Gastroesophageal sphincter (tissue), 4 donors: ENCODE results near the gene SP140L. TPM values are rescaled to one million over a fixed set of nuclear protein-coding genes. Genes with fewer than 3 reads are reported as not detected.

ENCODE experiments used
- ATAC-seq: fragments of 150-250 bp; one replicate; pipeline ENCODE4 v1.9.1; 2016; ENCODE audit warnings: mild to moderate bottlenecking, moderate library complexity
- H3K27ac ChIP-seq, 4 donors: fragments of 200-600 bp; sonication (generic) in 3 of 4; 1 replicate in 3 of 4; 2 replicates in 1 of 4; pipeline ENCODE4 v1.5.1; 2016 to 2019
- H3K27me3 ChIP-seq: fragments of 200-600 bp; sonication (generic); one replicate; pipeline ENCODE4 v1.5.1; 2019
- H3K36me3 ChIP-seq, 2 donors: fragments of 200-600 bp; sonication (generic); one replicate each; pipeline ENCODE4 v1.5.1; 2019; ENCODE audit warnings: control low read depth in 1 of 2
- H3K4me1 ChIP-seq, 3 donors: fragments of 200-600 bp; sonication (generic); 1 replicate in 2 of 3; 2 replicates in 1 of 3; pipeline ENCODE4 v1.5.1; 2016 to 2019; ENCODE audit warnings: control low read depth in 2 of 3
- H3K4me3 ChIP-seq, 2 donors: fragments of 200-600 bp; sonication (generic); one replicate each; pipeline ENCODE4 v1.5.1; 2019; ENCODE audit warnings: mild to moderate bottlenecking in 1 of 2, moderate library complexity in 1 of 2
- H3K9me3 ChIP-seq, 3 donors: fragments of 200-600 bp; sonication (generic); one replicate each; pipeline ENCODE4 v1.5.1; 2017 to 2019; ENCODE audit warnings: control low read depth in 2 of 3
- CTCF ChIP-seq, 4 experiments: fragments of 200-600 bp in 2 of 4; fragments of 450-650 bp in 2 of 4; sonication (generic) in 1 of 4; IDR thresholded peaks; one replicate each; pipeline ENCODE4 v1.5.1; 2017 to 2019; ENCODE audit warnings: antibody characterized with exemption in 4 of 4, mild to moderate bottlenecking in 2 of 4, moderate library complexity in 2 of 4
- EP300 ChIP-seq: sonication (generic); formaldehyde crosslinking; IDR thresholded peaks from one replicate; pipeline ENCODE4 v1.6.1; 2017; ENCODE audit warnings: antibody characterized with exemption, mild to moderate bottlenecking
- POLR2A ChIP-seq, 2 donors: fragments of 450-650 bp; IDR thresholded peaks; one replicate each; pipeline ENCODE4 v1.6.1; 2017; ENCODE audit warnings: antibody characterized with exemption in 2 of 2, mild to moderate bottlenecking in 2 of 2, moderate library complexity in 1 of 2
- POLR2AphosphoS5 ChIP-seq: sonication (generic); formaldehyde crosslinking; IDR thresholded peaks from one replicate; pipeline ENCODE4 v1.6.1; 2017; ENCODE audit warnings: antibody characterized with exemption
- WGBS, 2 donors: methylation state at CpG; one replicate each; pipeline ENCODE4 v1.1.5; 2018; ENCODE audit warnings: low coverage in 1 of 2; 5-methylcytosine and 5-hydroxymethylcytosine counted together
- total RNA-seq, 4 donors: library from RNA; depleted of rRNA; stranded (reverse); fragments of >200 nt; gene quantifications; one replicate each; pipeline ENCODE4 v1.1.0, GENCODE V29; 2016

The SP140L gene
- total RNA-seq, 4 donors from 2014 or later = 6.1 to 11.0 (median 7.6) TPM

DNA sequence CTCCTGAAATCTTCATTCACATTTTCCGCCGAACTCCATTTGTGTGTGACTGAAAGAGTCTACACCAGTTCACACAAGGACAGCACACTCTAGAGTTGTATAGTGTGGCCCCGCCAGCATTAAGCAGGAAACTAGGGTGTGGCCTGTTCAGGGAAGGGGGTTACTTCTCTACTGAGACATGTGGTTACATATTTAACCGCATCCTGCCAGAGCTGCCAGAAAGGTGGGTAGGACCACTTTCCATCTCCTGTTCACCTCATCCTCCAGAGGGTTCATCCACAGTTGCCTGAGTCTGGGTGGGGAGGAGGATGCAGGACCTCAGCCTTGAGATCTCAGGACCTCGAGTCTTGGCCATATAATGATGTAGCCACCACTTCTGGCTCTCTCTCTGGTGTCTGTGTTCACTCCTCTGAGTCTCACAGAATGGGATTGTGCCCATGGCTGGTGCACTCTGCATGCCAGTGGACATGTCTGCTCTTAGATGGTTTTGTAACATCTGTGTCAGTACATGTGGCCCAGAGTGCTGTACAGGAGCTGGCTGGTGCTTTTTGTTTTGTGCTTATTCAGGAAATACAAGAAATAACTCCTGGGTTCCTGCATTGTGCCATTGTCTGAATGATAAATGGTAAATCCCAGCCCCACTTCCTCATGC is 7.7 kb upstream of the SP140L start:
- Histone ChIP-seq H3K27me3 (no peaks in the 10 kb centered on the region), H3K4me1 (no peaks in the 10 kb centered on the region), H3K4me3 (no peak overlapping the region), H3K9me3 (peaks cover 0 to 26% (median 0%) of the 10 kb centered on the region in 3 donors), H3K36me3 (no peaks in the 10 kb centered on the region), H3K27ac (no peak overlapping the region)
- TF ChIP-seq EP300 (no peak), POLR2AphosphoS5 (no peak)
- WGBS, 2 donors = 50 to 90% methylated on average over 2 to 3 of the region's 5 CpGs
- ATAC-seq = peak; percentile 22

DNA sequence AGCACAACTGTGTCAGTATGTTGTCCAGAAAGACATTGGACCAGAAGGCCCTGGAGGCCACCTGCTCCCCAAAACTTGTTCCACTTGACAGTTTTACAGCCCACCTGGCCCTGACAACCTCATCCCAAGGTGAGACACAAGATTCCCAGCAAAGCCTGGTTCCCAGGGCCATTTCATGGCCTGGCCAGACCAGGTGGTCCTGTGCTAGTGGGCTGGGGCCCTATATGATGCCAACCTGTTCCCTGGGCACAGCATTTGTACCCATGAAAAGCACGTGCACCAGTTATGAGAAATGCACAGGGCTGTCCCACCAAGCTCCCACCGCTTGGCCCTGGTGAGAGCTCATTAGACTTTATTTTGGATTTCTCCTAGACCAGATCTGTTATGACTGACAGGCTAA is 6.0 kb upstream of the SP140L start:
- no peak for TF ChIP-seq POLR2A (IDR thresholded peaks at IDR 0.05)
- TF ChIP-seq CTCF (IDR thresholded peaks at IDR 0.05) = no peak
- TF ChIP-seq POLR2AphosphoS5 = no peak
- TF ChIP-seq EP300 = no peak
- no peaks in the 10 kb centered on the region for H3K36me3 ChIP-seq
- H3K27ac ChIP-seq = no peak overlapping the region
- no CpG with 5 or more reads among the region's 2 CpGs for WGBS, 2 donors
- H3K9me3 ChIP-seq = peaks cover 0 to 26% (median 0%) of the 10 kb centered on the region in 3 donors
- H3K4me1 ChIP-seq = no peaks in the 10 kb centered on the region
- H3K27me3 ChIP-seq = no peaks in the 10 kb centered on the region
- H3K4me3 ChIP-seq = no peak overlapping the region
- no peak for ATAC-seq

DNA sequence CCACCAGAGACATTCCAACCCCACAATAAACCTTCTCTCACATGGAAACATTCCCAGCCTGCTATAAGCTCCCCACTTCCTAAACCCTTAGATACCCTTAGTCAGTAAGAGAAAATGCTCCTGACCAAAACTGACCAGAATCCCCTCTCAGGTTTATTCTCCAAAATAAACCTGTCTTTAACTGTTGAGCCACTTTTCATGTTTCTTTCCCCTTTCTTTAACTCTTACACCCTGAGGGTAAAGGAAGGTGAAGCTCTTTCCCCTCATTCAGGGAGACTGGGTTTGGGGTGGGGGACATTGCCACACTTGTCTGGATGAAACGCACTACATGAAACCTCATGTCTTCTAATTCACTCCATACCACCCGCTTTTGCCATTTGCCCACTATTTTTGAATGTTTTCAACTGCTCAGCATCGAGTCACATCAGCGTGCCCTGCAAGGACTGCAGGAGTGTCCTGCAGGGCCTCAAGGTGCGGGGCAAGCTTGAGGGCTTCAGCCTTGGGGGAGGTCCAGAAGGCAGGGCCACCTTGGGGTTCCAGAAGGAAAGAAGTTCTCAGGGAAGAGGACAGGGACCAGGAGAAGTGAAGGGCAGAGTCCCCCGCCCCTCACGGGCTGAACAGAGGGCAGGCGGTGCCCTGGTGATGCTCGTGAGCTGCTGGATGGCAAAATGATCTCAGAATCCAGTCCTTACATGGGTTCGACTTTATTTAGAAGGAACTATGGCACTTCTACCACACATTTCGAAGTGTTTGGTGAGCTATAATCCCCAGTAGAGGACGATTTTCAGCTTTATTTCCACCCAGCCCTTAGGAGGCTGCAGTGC is 4.2 kb upstream of the SP140L start:
- ATAC-seq = no peak

GRCh38 chr2:230323385-230324106 is 3.4 kb upstream of the SP140L start:
- WGBS, 2 donors = 0 to 85% methylated on average over 1 to 9 of the region's 18 CpGs
- Histone ChIP-seq H3K36me3 (no peaks in the 10 kb centered on the region), H3K27ac (no peak overlapping the region), H3K9me3 (peaks cover 0 to 26% (median 0%) of the 10 kb centered on the region in 3 donors), H3K27me3 (no peaks in the 10 kb centered on the region), H3K4me3 (no peak overlapping the region), H3K4me1 (peaks cover 0 to 13% (median 0%) of the 10 kb centered on the region in 3 donors)
- ATAC-seq = no peak
- TF ChIP-seq POLR2AphosphoS5 = no peak
- no peak for TF ChIP-seq POLR2A (IDR thresholded peaks at IDR 0.05)
- no peak for TF ChIP-seq EP300
- no peak for TF ChIP-seq CTCF (IDR thresholded peaks at IDR 0.05)

More for the DNA sequence above, 4.2 kb upstream of the SP140L start:
- no peaks in the 10 kb centered on the region for H3K27me3 ChIP-seq
- H3K9me3 ChIP-seq = peaks cover 0 to 26% (median 0%) of the 10 kb centered on the region in 3 donors
- H3K36me3 ChIP-seq = no peaks in the 10 kb centered on the region
- no peak overlapping the region for H3K4me3 ChIP-seq
- peaks cover 0 to 7% (median 0%) of the 10 kb centered on the region in 3 donors for H3K4me1 ChIP-seq
- 85 to 95% methylated on average over 2 to 10 of the region's 12 CpGs for WGBS, 2 donors
- TF ChIP-seq POLR2AphosphoS5 (no peak), CTCF (IDR thresholded peaks at IDR 0.05) (no peak), POLR2A (IDR thresholded peaks at IDR 0.05) (no peak), EP300 (no peak)
- no peak overlapping the region for H3K27ac ChIP-seq

DNA sequence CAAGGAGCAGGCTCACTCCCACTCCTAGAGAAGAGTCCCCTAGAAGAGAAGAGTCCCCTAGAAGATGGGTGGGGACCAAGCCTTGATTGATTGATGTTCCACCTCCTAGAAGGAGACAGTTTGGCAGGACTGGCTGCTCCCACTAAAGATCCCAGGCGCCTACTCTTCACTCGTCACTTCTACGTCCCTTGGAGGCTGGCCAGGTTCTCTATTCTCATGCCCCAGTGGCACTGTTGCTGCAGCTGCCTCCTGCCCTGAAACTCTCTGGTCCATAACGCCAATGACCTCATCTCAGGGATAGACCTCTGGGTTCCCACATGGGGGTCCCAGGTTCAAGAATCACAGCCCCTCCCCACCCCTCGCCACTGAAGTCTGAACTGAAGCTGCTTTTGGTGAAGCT is 2.5 kb upstream of the SP140L start:
- peaks cover 0 to 2% of the 10 kb centered on the region in 2 donors for H3K36me3 ChIP-seq
- 93% methylated on average over 3 of the region's 5 CpGs; no CpG with 5 or more reads in 1 of the 2 donors for WGBS, 2 donors
- TF ChIP-seq CTCF (IDR thresholded peaks at IDR 0.05) = no peak
- no peak for TF ChIP-seq POLR2A (IDR thresholded peaks at IDR 0.05)
- no peak for TF ChIP-seq POLR2AphosphoS5
- no peak for TF ChIP-seq EP300
- H3K4me1 ChIP-seq = peaks cover 0 to 20% (median 0%) of the 10 kb centered on the region in 3 donors
- ATAC-seq = no peak
- H3K4me3 ChIP-seq = no peak overlapping the region
- H3K27me3 ChIP-seq = no peaks in the 10 kb centered on the region
- no peak overlapping the region for H3K27ac ChIP-seq
- peaks cover 0 to 26% (median 0%) of the 10 kb centered on the region in 3 donors for H3K9me3 ChIP-seq
